HEK293 (cell line): ENCODE data around the gene MBD5.

ENCODE experiments used
- CTCF ChIP-seq: fragments of 450-650 bp; formaldehyde crosslinking; IDR thresholded peaks from 2 replicates; pipeline ENCODE4 v1.5.1; 2016; ENCODE audit warnings: missing biosample characterization, missing genetic modification characterization
- ZBTB21 ChIP-seq: fragments of 450-650 bp; formaldehyde crosslinking; IDR thresholded peaks from 2 replicates; pipeline ENCODE4 v1.5.1; 2017; ENCODE audit warnings: missing biosample characterization, missing genetic modification characterization
- ZNF148 ChIP-seq: fragments of 450-650 bp; formaldehyde crosslinking; IDR thresholded peaks from 2 replicates; pipeline ENCODE4 v1.5.0; 2017; ENCODE audit warnings: missing biosample characterization, missing genetic modification characterization, borderline replicate concordance
- ZNF768 ChIP-seq: fragments of 450-650 bp; formaldehyde crosslinking; IDR thresholded peaks from 2 replicates; pipeline ENCODE4 v1.5.1; 2018; ENCODE audit warnings: missing biosample characterization, mild to moderate bottlenecking, missing genetic modification characterization

DNA sequence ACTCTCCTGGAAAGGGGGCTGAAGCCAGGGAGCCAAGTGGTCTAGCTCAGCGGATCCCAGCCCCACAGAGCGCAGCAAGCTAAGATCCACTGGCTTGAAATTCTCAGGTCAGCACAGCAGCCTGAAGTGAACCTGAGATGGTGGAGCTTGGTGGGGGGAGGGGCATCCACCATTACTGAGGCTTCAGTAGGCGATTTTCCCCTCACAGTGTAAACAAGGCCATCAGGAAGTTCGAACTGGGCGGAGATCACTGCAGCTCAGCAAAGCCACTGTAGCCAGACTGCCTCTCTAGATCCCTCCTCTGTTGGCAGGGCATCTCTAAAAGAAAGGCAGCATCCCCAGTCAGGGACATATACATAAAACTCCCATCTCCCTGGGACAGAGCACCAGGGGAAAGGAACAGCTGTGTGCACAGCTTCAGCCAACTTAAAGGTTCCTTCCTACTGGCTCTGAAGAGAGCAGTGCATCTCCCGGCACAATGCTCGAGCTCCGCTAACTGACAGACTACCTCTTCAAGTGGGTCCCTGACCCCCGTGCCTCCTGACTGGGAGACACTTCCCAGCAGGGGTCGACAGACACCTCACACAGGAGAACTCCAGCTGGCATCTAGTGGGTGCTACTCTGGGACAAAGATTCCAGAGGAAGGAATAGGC is 341.4 kb downstream of the MBD5 start:
- TF ChIP-seq ZNF148 (tag by site-specific recombination) (no peak), CTCF (tag by site-specific recombination) (no peak), ZBTB21 (tag by site-specific recombination) (no peak), ZNF768 (tag by site-specific recombination) (no peak)
